IPS-11a (cell line): ENCODE data around the gene CLEC2B.

Experiments used
- H3K4me3 ChIP-seq: one replicate; pipeline ENCODE4 v1.5.1; 2013; ENCODE audit warnings: low read depth, low read length, control low read depth

Gene CLEC2B

DNA sequence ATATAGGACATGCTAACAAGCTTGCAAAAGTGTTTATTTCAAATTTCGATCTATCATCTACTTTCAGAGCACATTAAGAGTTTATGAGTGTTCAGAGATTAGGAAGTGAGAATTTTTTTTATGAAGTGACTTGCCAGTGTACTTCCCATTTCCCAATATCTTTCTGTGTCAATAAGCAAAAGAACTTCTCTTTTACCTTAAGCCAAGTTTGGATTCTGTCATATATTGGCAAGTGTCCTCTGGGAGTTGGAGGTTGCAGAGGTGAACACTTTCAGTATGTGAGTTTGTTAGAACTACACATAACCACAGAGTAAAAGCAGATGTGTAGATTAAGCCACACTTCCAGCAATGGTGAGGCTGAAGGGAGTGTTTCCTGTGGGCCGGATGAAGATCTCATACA is 58.5 kb downstream of the CLEC2B start:
- H3K4me3 ChIP-seq: no peak overlapping the region

DNA sequence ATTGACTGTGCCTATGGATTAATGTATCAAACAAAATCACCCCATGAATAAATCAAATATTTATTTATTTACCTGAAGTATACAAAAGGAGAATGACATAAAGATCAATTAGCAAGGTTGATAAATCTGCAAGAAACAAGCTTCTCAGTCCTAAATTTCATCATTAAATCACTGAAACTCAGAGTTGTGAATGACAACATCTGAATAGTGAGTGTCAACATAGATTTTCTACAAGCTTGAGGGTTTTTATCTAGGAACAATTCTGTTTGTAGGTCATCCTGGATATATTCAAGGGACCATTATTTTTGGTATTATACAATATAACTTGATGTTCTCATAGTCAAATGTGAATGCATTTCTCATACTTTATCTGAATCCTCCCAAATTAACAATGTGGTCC is 59.3 kb downstream of the CLEC2B start:
- no peak overlapping the region for H3K4me3 ChIP-seq

DNA sequence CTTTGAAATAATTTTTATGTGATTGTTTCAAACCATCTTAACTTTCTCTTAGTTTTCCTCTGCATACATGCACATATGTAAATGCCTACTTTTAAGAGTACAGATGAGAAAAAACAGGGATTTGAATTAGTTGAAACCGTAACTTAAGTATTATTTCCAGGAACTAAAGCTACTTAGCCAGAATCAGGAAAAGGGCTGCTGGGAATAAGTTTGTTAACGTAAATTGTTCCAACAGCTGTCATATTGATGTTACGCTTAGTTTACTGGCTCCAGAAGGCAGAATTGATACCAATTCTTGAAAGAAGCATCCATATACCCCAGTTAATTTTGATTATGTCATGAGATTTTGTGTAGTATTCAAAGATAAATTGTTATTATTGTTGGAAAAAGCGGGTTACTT is 59.8 kb downstream of the CLEC2B start:
- H3K4me3 ChIP-seq: no peak overlapping the region

DNA sequence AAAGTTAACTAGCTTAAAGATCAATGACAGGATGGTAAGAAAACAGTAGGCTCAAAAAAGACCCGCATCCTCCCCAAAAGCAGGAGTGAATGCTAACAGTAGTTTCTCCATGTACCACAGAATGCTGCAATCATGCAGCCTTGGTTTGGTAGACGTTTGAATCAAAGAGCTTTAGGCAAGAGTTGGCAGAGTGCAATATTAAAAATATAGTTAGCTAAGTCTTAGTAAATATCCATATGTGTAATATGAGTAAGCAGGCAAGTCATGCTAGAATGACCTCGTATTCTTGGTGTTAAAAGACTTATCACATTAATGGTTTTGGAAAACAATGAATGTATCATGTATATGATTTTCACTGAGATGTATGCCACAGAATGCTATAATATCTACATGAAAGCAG is 60.6 kb downstream of the CLEC2B start:
- H3K4me3 ChIP-seq: no peak overlapping the region

DNA sequence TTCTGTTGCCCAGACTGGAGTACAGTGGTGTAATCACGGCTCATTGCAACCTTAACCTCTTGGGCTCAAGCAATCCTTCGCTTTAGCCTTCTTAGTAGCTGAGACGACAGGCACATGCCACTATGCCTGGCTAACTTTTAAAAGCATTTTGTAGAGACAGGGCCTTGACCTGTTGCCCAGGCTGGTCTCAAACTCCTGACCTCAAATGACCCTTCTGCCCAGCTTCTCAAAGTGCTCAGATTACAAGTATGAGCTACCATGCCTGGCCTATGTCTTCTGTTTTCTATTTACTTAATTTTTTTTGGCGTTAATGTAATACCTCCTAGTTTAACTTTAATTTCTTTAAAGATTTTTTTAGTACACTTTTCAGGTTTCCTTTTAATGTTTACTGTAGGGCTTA is 62.4 kb downstream of the CLEC2B start:
- H3K4me3 ChIP-seq: no peak overlapping the region

DNA sequence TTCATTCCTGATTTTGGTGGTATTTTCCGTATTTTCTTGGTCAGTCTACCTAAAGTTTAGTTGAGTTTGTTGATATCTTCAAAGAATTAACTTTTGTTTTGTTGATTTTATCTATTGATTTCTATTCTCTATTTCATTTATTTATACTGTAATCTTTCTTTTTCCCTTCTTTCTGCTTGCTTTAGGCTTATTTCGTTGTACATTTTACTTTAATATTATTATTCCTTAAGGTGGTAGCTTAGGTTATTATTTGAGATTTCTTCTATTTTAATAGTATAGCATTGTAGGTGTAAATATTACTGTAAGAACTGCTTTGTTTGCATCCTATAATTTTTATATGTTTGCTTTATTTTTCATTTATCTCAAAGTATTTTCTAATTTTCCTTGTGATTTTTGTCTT is 63.3 kb downstream of the CLEC2B start:
- H3K4me3 ChIP-seq: no peak overlapping the region
